Activated CD8-positive, alpha-beta T cell treated with anti-CD3 and anti-CD28 coated beads for 36 hours (primary cell): ENCODE measurements around the gene SPDYE4. TPM values are rescaled to one million over a fixed set of nuclear protein-coding genes. Genes with fewer than 3 reads are reported as not detected.

ENCODE experiments used
- ATAC-seq: fragments of 200-7000 bp; cut with Tn5 transposase; one replicate; pipeline ENCODE4 v1.10.0; 2021; ENCODE audit warnings: mild to moderate bottlenecking, moderate library complexity
- CTCF ChIA-PET: fragments of 350-600 bp; sonication (Branson Sonifier 250); formaldehyde crosslinking; loops from one replicate; lab custom pipeline; 2021; ENCODE audit warnings: antibody characterized with exemption; lab: Charles Lee
- POLR2A ChIA-PET: fragments of 350-600 bp; sonication (Branson Sonifier 250); formaldehyde crosslinking; loops from one replicate; lab custom pipeline; 2021; ENCODE audit warnings: antibody characterized with exemption; lab: Charles Lee
- DNase-seq: peaks from one replicate; pipeline ENCODE4 v3.0.0-alpha.2; 2020
- H3K27ac Mint-ChIP-seq: one replicate; pipeline ENCODE4 v1.8.0; 2021; ENCODE audit warnings: mild to moderate bottlenecking, mixed read lengths
- H3K27me3 Mint-ChIP-seq: one replicate; pipeline ENCODE4 v1.8.0; 2021; ENCODE audit warnings: mixed read lengths
- H3K36me3 Mint-ChIP-seq: one replicate; pipeline ENCODE4 v1.8.0; 2021; ENCODE audit warnings: low read depth, mixed read lengths
- H3K4me1 Mint-ChIP-seq: one replicate; pipeline ENCODE4 v1.8.0; 2021; ENCODE audit warnings: low read depth, mixed read lengths
- H3K4me3 Mint-ChIP-seq: one replicate; pipeline ENCODE4 v1.8.0; 2021; ENCODE audit warnings: mild to moderate bottlenecking, moderate library complexity, mixed read lengths
- H3K9me3 Mint-ChIP-seq: one replicate; pipeline ENCODE4 v1.8.0; 2021; ENCODE audit warnings: mixed read lengths
- CTCF ChIP-seq: fragments of 200-600 bp; IDR thresholded peaks from one replicate; pipeline ENCODE4 v1.8.0; 2022; ENCODE audit warnings: antibody characterized with exemption, mild to moderate bottlenecking
- intact Hi-C: fragments of 100-400 bp; cut with micrococcal nuclease; formaldehyde crosslinking; loops from one replicate; pipeline ENCODE4 v1.10.0; 2022
- total RNA-seq, 2 experiments: library from RNA; stranded (reverse); gene quantifications; one replicate each; pipeline ENCODE4 v1.2.3, GENCODE V29; 2021

Gene SPDYE4
- total RNA-seq, 2 experiments from 2014 or later, result not detected

GRCh38 chr17:8729860-8730259 lies 28.5 kb downstream of the SPDYE4 start:
- DNase-seq (no peak), ATAC-seq (no peak)
- intact Hi-C loops, result no loop called here
- no peak overlapping the region for H3K27ac Mint-ChIP-seq
- H3K27me3 Mint-ChIP-seq, result peaks cover 3% of the 10 kb centered on the region
- CTCF ChIA-PET, result no interaction called here
- TF ChIP-seq CTCF, result no peak
- H3K36me3 Mint-ChIP-seq, result no peaks in the 10 kb centered on the region
- no peaks in the 10 kb centered on the region for H3K4me1 Mint-ChIP-seq
- no peaks in the 10 kb centered on the region for H3K9me3 Mint-ChIP-seq
- POLR2A ChIA-PET, result no interaction called here
- H3K4me3 Mint-ChIP-seq, result no peak overlapping the region

DNA sequence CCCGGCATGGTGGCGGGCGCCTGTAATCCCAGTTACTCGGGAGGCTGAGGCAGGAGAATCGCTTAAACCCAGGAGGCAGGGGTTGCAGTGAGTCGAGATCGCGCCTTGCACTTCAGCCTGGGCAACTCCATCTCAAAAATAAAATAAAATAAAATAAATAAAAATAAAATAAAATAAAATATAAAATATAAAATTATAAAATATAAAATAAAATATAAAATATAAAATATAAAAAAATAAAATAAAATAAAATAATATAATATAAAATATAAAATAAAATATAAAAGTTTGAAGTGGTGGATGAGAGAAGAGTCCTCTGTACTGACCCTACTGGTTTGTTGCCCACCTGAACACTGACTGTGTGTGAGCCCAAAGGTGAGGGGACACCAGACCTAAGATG lies 28.9 kb downstream of the SPDYE4 start:
- Mint-ChIP-seq H3K9me3 (no peaks in the 10 kb centered on the region), H3K36me3 (no peaks in the 10 kb centered on the region), H3K27me3 (peaks cover 3% of the 10 kb centered on the region), H3K4me1 (no peaks in the 10 kb centered on the region), H3K4me3 (no peak overlapping the region), H3K27ac (no peak overlapping the region)
- ChIA-PET CTCF (no interaction called here), POLR2A (no interaction called here)
- no peak for DNase-seq
- no peak for TF ChIP-seq CTCF
- intact Hi-C loops, result no loop called here
- ATAC-seq, result no peak

DNA sequence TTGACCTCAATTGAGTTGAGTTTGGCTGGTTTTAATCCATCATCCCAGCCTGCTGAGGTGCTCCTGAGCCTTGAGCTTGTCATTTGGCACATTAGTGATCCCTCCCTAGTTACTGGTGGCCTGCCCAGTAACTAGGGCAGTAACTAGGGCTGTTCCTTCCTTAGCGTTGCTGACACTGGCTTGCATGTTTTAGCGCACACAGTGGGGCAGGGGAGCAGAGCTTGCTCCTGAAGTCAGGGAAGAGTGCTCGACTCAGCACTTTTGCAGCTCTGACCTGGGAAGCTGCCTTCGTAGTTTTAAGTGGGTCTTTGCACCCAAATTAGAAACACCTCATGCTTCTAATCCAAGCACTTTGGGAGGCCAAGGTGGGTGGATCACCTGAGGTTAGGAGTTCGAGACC lies 29.4 kb downstream of the SPDYE4 start:
- Mint-ChIP-seq H3K27ac (no peak overlapping the region), H3K4me3 (no peak overlapping the region), H3K27me3 (peaks cover 3% of the 10 kb centered on the region), H3K9me3 (no peaks in the 10 kb centered on the region), H3K36me3 (no peaks in the 10 kb centered on the region), H3K4me1 (no peaks in the 10 kb centered on the region)
- no peak for DNase-seq
- POLR2A ChIA-PET, result no interaction called here
- TF ChIP-seq CTCF, result no peak
- ATAC-seq, result no peak
- intact Hi-C loops, result no loop called here
- CTCF ChIA-PET, result no interaction called here

DNA sequence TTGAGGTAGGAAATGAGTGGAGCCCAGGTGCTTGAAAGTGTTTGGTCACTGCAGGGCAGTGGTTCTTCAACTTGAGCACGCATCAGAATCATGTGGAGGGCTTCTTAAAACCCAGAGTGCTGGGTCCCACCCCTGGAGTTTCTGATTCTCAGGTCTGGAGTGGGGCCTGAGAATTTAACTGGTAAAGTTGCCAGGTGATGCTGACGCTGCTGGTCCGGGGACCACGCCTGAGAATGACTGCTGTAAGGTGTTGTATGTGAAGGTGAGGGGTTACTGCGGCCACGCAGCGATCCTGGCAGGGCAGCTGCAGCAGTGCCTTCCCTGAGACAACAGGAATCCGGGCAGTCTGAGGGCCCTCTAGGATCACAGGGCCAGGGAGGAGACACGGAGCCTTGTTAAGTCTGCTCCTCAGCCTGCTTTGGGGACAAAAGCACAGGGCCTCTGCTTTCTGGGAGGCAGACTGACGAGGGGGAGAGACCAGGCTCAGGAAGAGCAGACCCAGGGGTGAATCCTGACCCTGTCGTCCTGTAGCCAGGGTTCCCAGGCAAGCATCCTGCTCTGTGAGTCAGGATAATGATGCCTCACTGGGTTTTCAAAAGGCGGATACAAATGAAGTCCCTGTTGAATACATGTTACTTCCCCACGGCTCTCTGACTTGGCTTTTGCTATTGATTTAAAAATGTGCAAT lies 30.0 kb downstream of the SPDYE4 start:
- ATAC-seq (no peak), DNase-seq (no peak)
- Mint-ChIP-seq H3K27me3 (peaks cover 3% of the 10 kb centered on the region), H3K27ac (no peak overlapping the region), H3K9me3 (no peaks in the 10 kb centered on the region), H3K4me1 (no peaks in the 10 kb centered on the region), H3K36me3 (no peaks in the 10 kb centered on the region), H3K4me3 (no peak overlapping the region)
- CTCF ChIA-PET, result no interaction called here
- POLR2A ChIA-PET, result no interaction called here
- no peak for TF ChIP-seq CTCF
- intact Hi-C loops, result no loop called here

- Mint-ChIP-seq H3K27me3 (peaks cover 3% of the 10 kb centered on the region), H3K36me3 (no peaks in the 10 kb centered on the region), H3K4me1 (no peaks in the 10 kb centered on the region), H3K4me3 (no peak overlapping the region), H3K27ac (no peak overlapping the region), H3K9me3 (no peaks in the 10 kb centered on the region)
- ATAC-seq (no peak), DNase-seq (no peak)
- POLR2A ChIA-PET, result no interaction called here
- intact Hi-C loops, result no loop called here
- no peak for TF ChIP-seq CTCF
- CTCF ChIA-PET, result no interaction called here
Observed at GRCh38 chr17:8726941-8727555, 31.3 kb downstream of the SPDYE4 start.
